SK-N-SH treated with all-trans-retinoic acid at 6 μM for 48 hours (cell line): ENCODE data around the gene GATAD1.

Source experiments
- ATAC-seq: fragments of 200-7000 bp; cut with Tn5 transposase; 3 replicates; pipeline ENCODE4 v1.9.1; 2020; ENCODE audit warnings: mild to moderate bottlenecking, moderate library complexity
- ARNTL ChIP-seq: fragments of 450-650 bp; formaldehyde crosslinking; IDR thresholded peaks from 2 replicates; pipeline ENCODE4 v1.5.0; 2020; ENCODE audit warnings: low read depth, mild to moderate bottlenecking, moderate library complexity, borderline replicate concordance
- BACH2 ChIP-seq: fragments of 250-450 bp; sonication (Bioruptor Pico); IDR thresholded peaks from 2 replicates; pipeline ENCODE4 v1.9.0; 2021; ENCODE audit warnings: mild to moderate bottlenecking, borderline replicate concordance
- CSDC2 ChIP-seq: fragments of 250-450 bp; sonication (Bioruptor Pico); IDR thresholded peaks from 2 replicates; pipeline ENCODE4 v1.5.0; 2020; ENCODE audit warnings: mild to moderate bottlenecking, moderate library complexity
- CSRNP3 ChIP-seq: fragments of 250-450 bp; sonication (Bioruptor Pico); IDR thresholded peaks from 2 replicates; pipeline ENCODE4 v1.5.1; 2021; ENCODE audit warnings: mild to moderate bottlenecking, moderate library complexity
- ESRRG ChIP-seq: fragments of 250-450 bp; sonication (Bioruptor Pico); IDR thresholded peaks from 2 replicates; pipeline ENCODE4 v1.6.1; 2021; ENCODE audit warnings: mild to moderate bottlenecking
- GLIS3 ChIP-seq: fragments of 250-450 bp; sonication (Bioruptor Pico); IDR thresholded peaks from 2 replicates; pipeline ENCODE4 v1.5.0; 2020; ENCODE audit warnings: mild to moderate bottlenecking, moderate library complexity
- ISL1 ChIP-seq: fragments of 250-450 bp; sonication (Bioruptor Pico); IDR thresholded peaks from 2 replicates; pipeline ENCODE4 v2.1.2; 2022; ENCODE audit warnings: mild to moderate bottlenecking, moderate library complexity
- OSR1 ChIP-seq: fragments of 250-450 bp; sonication (Bioruptor Pico); IDR thresholded peaks from 2 replicates; pipeline ENCODE4 v1.8.0; 2022; ENCODE audit warnings: moderate library complexity, mild to moderate bottlenecking, inconsistent platforms
- PATZ1 ChIP-seq: fragments of 250-450 bp; sonication (Bioruptor Pico); IDR thresholded peaks from 2 replicates; pipeline ENCODE4 v1.8.0; 2020; ENCODE audit warnings: mild to moderate bottlenecking, moderate library complexity, borderline replicate concordance
- PPARA ChIP-seq: fragments of 250-450 bp; sonication (Bioruptor Pico); IDR thresholded peaks from 2 replicates; pipeline ENCODE4 v1.5.0; 2020; ENCODE audit warnings: mild to moderate bottlenecking, borderline replicate concordance
- RARB ChIP-seq: fragments of 250-450 bp; sonication (Bioruptor Pico); IDR thresholded peaks from 2 replicates; pipeline ENCODE4 v1.8.0; 2021; ENCODE audit warnings: mild to moderate bottlenecking, moderate library complexity
- TCF4 ChIP-seq: fragments of 250-450 bp; sonication (Bioruptor Pico); IDR thresholded peaks from 2 replicates; pipeline ENCODE4 v1.8.0; 2021; ENCODE audit warnings: mild to moderate bottlenecking, moderate library complexity, borderline replicate concordance
- TOX ChIP-seq: fragments of 250-450 bp; sonication (Bioruptor Pico); IDR thresholded peaks from 2 replicates; pipeline ENCODE4 v1.8.0; 2021; ENCODE audit warnings: mild to moderate bottlenecking, moderate library complexity, borderline replicate concordance
- ZC3H10 ChIP-seq: fragments of 250-450 bp; sonication (Bioruptor Pico); IDR thresholded peaks from 2 replicates; pipeline ENCODE4 v1.5.1; 2021; ENCODE audit warnings: mild to moderate bottlenecking, moderate library complexity
- ZFP30 ChIP-seq: fragments of 450-650 bp; formaldehyde crosslinking; IDR thresholded peaks from 2 replicates; pipeline ENCODE4 v1.5.0; 2022; ENCODE audit warnings: mild to moderate bottlenecking, moderate library complexity
- ZNF565 ChIP-seq: fragments of 450-650 bp; formaldehyde crosslinking; conservative IDR thresholded peaks from 2 replicates; pipeline ENCODE4 v1.5.0; 2020; ENCODE audit warnings: low read depth, mild to moderate bottlenecking, moderate library complexity
- ZNF70 ChIP-seq: fragments of 450-650 bp; formaldehyde crosslinking; IDR thresholded peaks from 2 replicates; pipeline ENCODE4 v1.5.0; 2020; ENCODE audit warnings: mild to moderate bottlenecking, moderate library complexity
- ZNF8 ChIP-seq: fragments of 450-650 bp; formaldehyde crosslinking; IDR thresholded peaks from 2 replicates; pipeline ENCODE4 v1.5.0; 2020; ENCODE audit warnings: mild to moderate bottlenecking, moderate library complexity
- TF ChIP-seq, protein P1 (sequence below): fragments of 250-450 bp; sonication (Bioruptor Pico); IDR thresholded peaks from 2 replicates; pipeline ENCODE4 v1.5.1; 2020; ENCODE audit warnings: low read depth, mild to moderate bottlenecking, moderate library complexity
- TF ChIP-seq, protein P2 (sequence below): fragments of 250-450 bp; sonication (Bioruptor Pico); IDR thresholded peaks from 2 replicates; pipeline ENCODE4 v1.8.0; 2021; ENCODE audit warnings: low read depth, mild to moderate bottlenecking, moderate library complexity, borderline replicate concordance
- TF ChIP-seq, protein P3 (sequence below): fragments of 250-450 bp; sonication (Bioruptor Pico); IDR thresholded peaks from 2 replicates; pipeline ENCODE4 v1.5.0; 2020; ENCODE audit warnings: mild to moderate bottlenecking, moderate library complexity

The GATAD1 gene

DNA sequence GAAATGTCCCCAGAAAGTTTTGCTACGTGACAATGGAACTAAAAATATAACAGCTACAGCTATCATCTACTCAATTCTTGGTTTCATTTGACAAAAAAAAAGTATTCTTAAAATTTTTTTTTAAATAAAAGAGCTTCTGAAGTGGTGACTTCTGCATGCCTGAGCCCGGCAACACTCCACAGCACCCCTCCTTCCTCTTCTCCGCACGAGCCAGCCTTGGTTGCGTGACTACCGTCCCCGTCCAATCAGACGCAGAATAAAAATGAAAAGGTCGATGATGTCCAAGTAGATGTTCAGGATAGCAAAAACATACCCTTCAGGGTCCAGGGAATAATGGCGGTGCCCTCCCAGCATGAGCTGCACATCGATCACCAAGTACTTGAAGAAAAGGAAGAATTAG, 34.5 kb upstream of the GATAD1 start:
- no peak for ATAC-seq
- TF ChIP-seq CSRNP3 (CRISPR knock-in tag) (no peak), ZFP30 (no peak), BACH2 (no peak), ARNTL (CRISPR knock-in tag) (no peak), PPARA (no peak), PATZ1 (CRISPR knock-in tag) (no peak), ZNF565 (CRISPR knock-in tag) (no peak), ISL1 (CRISPR knock-in tag) (no peak), GLIS3 (CRISPR knock-in tag) (no peak), ZC3H10 (CRISPR knock-in tag) (no peak), ZNF70 (CRISPR knock-in tag) (no peak), ESRRG (CRISPR knock-in tag) (no peak), OSR1 (no peak)
- TF ChIP-seq, protein P1, sequence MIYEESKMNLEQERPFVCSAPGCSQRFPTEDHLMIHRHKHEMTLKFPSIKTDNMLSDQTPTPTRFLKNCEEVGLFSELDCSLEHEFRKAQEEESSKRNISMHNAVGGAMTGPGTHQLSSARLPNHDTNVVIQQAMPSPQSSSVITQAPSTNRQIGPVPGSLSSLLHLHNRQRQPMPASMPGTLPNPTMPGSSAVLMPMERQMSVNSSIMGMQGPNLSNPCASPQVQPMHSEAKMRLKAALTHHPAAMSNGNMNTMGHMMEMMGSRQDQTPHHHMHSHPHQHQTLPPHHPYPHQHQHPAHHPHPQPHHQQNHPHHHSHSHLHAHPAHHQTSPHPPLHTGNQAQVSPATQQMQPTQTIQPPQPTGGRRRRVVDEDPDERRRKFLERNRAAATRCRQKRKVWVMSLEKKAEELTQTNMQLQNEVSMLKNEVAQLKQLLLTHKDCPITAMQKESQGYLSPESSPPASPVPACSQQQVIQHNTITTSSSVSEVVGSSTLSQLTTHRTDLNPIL (CRISPR knock-in tag) = no peak
- TF ChIP-seq, all 23 proteins: peak for 0

DNA sequence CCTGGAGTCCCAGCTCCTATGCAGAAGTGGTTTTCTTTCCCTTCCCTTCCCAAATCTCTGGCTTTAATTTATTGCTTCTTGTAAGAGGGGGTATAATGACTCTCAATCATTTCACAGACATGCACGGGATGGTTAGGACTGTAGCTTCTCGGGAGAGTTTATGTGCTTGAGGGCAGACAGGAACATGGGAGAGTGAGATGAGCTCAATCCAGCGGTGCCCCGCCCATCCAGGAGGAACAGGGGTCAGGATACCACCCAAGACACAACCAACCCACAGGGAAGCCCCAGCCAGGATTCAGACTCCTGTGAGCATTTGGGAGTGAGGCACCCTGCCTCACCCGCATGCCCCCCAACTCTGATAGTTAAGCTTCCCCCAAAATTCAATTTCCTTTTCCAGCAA, 33.7 kb upstream of the GATAD1 start:
- ATAC-seq = no peak
- TF ChIP-seq ZFP30 (no peak), PATZ1 (CRISPR knock-in tag) (no peak), TOX (CRISPR knock-in tag) (no peak), TCF4 (CRISPR knock-in tag) (no peak), RARB (CRISPR knock-in tag) (no peak), CSDC2 (no peak), ISL1 (CRISPR knock-in tag) (no peak), OSR1 (no peak), PPARA (no peak), ESRRG (CRISPR knock-in tag) (no peak), ZNF70 (CRISPR knock-in tag) (no peak), ZNF8 (CRISPR knock-in tag) (no peak), CSRNP3 (CRISPR knock-in tag) (no peak), ZC3H10 (CRISPR knock-in tag) (no peak), GLIS3 (CRISPR knock-in tag) (no peak), ZNF565 (CRISPR knock-in tag) (no peak)
- TF ChIP-seq, protein P1 (CRISPR knock-in tag) = no peak
- TF ChIP-seq, protein P2, sequence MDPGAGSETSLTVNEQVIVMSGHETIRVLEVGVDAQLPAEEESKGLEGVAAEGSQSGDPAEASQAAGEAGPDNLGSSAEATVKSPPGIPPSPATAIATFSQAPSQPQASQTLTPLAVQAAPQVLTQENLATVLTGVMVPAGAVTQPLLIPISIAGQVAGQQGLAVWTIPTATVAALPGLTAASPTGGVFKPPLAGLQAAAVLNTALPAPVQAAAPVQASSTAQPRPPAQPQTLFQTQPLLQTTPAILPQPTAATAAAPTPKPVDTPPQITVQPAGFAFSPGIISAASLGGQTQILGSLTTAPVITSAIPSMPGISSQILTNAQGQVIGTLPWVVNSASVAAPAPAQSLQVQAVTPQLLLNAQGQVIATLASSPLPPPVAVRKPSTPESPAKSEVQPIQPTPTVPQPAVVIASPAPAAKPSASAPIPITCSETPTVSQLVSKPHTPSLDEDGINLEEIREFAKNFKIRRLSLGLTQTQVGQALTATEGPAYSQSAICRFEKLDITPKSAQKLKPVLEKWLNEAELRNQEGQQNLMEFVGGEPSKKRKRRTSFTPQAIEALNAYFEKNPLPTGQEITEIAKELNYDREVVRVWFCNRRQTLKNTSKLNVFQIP (CRISPR knock-in tag) = no peak
- TF ChIP-seq, protein P3, sequence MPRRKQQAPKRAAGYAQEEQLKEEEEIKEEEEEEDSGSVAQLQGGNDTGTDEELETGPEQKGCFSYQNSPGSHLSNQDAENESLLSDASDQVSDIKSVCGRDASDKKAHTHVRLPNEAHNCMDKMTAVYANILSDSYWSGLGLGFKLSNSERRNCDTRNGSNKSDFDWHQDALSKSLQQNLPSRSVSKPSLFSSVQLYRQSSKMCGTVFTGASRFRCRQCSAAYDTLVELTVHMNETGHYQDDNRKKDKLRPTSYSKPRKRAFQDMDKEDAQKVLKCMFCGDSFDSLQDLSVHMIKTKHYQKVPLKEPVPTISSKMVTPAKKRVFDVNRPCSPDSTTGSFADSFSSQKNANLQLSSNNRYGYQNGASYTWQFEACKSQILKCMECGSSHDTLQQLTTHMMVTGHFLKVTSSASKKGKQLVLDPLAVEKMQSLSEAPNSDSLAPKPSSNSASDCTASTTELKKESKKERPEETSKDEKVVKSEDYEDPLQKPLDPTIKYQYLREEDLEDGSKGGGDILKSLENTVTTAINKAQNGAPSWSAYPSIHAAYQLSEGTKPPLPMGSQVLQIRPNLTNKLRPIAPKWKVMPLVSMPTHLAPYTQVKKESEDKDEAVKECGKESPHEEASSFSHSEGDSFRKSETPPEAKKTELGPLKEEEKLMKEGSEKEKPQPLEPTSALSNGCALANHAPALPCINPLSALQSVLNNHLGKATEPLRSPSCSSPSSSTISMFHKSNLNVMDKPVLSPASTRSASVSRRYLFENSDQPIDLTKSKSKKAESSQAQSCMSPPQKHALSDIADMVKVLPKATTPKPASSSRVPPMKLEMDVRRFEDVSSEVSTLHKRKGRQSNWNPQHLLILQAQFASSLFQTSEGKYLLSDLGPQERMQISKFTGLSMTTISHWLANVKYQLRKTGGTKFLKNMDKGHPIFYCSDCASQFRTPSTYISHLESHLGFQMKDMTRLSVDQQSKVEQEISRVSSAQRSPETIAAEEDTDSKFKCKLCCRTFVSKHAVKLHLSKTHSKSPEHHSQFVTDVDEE (CRISPR knock-in tag) = no peak
